A673 (cell line): ENCODE results near the gene C1orf21. TPM values are rescaled to one million over a fixed set of nuclear protein-coding genes. Genes with fewer than 3 reads are reported as not detected.

ENCODE experiments used
- BruUV-seq: library from RNA; stranded (reverse); fragments of 400-500 nt; replicated peaks from 2 replicates; lab custom pipeline; 2021; lab: Mats Ljungman, UMichigan
- CTCF ChIA-PET: fragments of 300-600 bp; sonication (Branson Sonifier 250); formaldehyde crosslinking; loops from one replicate; lab custom pipeline; 2022; ENCODE audit warnings: antibody characterized with exemption; lab: Charles Lee
- POLR2A ChIA-PET: fragments of 300-600 bp; sonication (Branson Sonifier 250); formaldehyde crosslinking; loops from one replicate; lab custom pipeline; 2022; ENCODE audit warnings: antibody characterized with exemption; ENCODE audit not compliant: low non-redundant PET; lab: Charles Lee
- DNase-seq: peaks from one replicate; pipeline ENCODE4 v3.0.0-alpha.2; 2015; ENCODE audit warnings: low spot score
- H3K27ac ChIP-seq: fragments of 200-600 bp; sonication (generic); 2 replicates; pipeline ENCODE4 v1.5.1; 2016; ENCODE audit warnings: mixed run types, low read depth, mild to moderate bottlenecking, mixed read lengths, antibody characterized with exemption, low read length; ENCODE audit not compliant: poor library complexity, severe bottlenecking
- H3K27me3 ChIP-seq: fragments of 200-600 bp; sonication (generic); replicated peaks from 2 replicates; pipeline ENCODE4 v1.6.1; 2017; ENCODE audit warnings: mixed run types, low read depth, mild to moderate bottlenecking, mixed read lengths, antibody characterized with exemption, low read length; ENCODE audit not compliant: insufficient read depth, poor library complexity
- H3K36me3 ChIP-seq: fragments of 200-600 bp; sonication (generic); 2 replicates; pipeline ENCODE4 v1.6.1; 2016; ENCODE audit warnings: mixed run types, mild to moderate bottlenecking, mixed read lengths, antibody characterized with exemption, low read length; ENCODE audit not compliant: insufficient read depth, poor library complexity, severe bottlenecking
- H3K4me1 ChIP-seq: fragments of 200-600 bp; sonication (generic); 2 replicates; pipeline ENCODE4 v1.6.1; 2017; ENCODE audit warnings: mixed run types, mild to moderate bottlenecking, mixed read lengths, antibody characterized with exemption, low read length; ENCODE audit not compliant: insufficient read depth, poor library complexity, severe bottlenecking
- H3K4me3 ChIP-seq: fragments of 200-600 bp; sonication (generic); 2 replicates; pipeline ENCODE4 v1.5.1; 2016; ENCODE audit warnings: low read depth, mixed run types, mild to moderate bottlenecking, mixed read lengths, low read length; ENCODE audit not compliant: poor library complexity, severe bottlenecking
- H3K9me3 ChIP-seq: fragments of 200-600 bp; sonication (generic); 2 replicates; pipeline ENCODE4 v1.6.1; 2016; ENCODE audit warnings: mixed run types, low read depth, mild to moderate bottlenecking, mixed read lengths, antibody characterized with exemption, low read length; ENCODE audit not compliant: poor library complexity, severe bottlenecking
- CTCF ChIP-seq: fragments of 300-800, 200-600 bp; sonication (generic); conservative IDR thresholded peaks from 2 replicates; pipeline ENCODE4 v1.5.1; 2017; ENCODE audit warnings: low read depth, mild to moderate bottlenecking, antibody characterized with exemption, low read length, moderate library complexity, mixed read lengths
- EZH2 ChIP-seq: fragments of 200-600 bp; sonication (generic); IDR thresholded peaks from 2 replicates; pipeline ENCODE4 v1.6.1; 2017; ENCODE audit warnings: borderline replicate concordance, low read depth, mild to moderate bottlenecking, mixed read lengths, antibody characterized with exemption, low read length; ENCODE audit not compliant: poor library complexity, severe bottlenecking
- intact Hi-C: fragments of 100-400 bp; cut with micrococcal nuclease; formaldehyde crosslinking; loops from one replicate; pipeline ENCODE4 v1.10.0; 2022; ENCODE audit not compliant: unreplicated experiment
- total RNA-seq: library from RNA; stranded (reverse); gene quantifications from 2 replicates; pipeline ENCODE4 v1.2.3, GENCODE V29; 2021

Gene C1orf21
- total RNA-seq, 1 experiment from 2014 or later = 31.3 TPM

- intact Hi-C loops = no loop called here
- BruUV-seq = no TSS peak
- TF ChIP-seq CTCF (no peak), EZH2 (no peak)
- Histone ChIP-seq H3K36me3 (peaks cover 3% of the 10 kb centered on the region), H3K4me1 (no peaks in the 10 kb centered on the region), H3K4me3 (no peak overlapping the region), H3K27ac (no peak overlapping the region), H3K9me3 (no peaks in the 10 kb centered on the region), H3K27me3 (no peaks in the 10 kb centered on the region)
- ChIA-PET CTCF (no interaction called here), POLR2A (no interaction called here)
- no peak for DNase-seq
Observed at GRCh38 chr1:184483101-184483683, 96.4 kb downstream of the C1orf21 start.

- no TSS peak for BruUV-seq
- H3K36me3 ChIP-seq = no peaks in the 10 kb centered on the region
- H3K9me3 ChIP-seq = no peaks in the 10 kb centered on the region
- POLR2A ChIA-PET = interaction anchor here (0.6 kb wide), 1 partner anchor 14 kb away, joined by 3 read pairs; no protein-coding TSS in a partner anchor
- no peaks in the 10 kb centered on the region for H3K27me3 ChIP-seq
- TF ChIP-seq CTCF = no peak
- TF ChIP-seq EZH2 = no peak
- no peak for DNase-seq
- H3K4me1 ChIP-seq = no peaks in the 10 kb centered on the region
- CTCF ChIA-PET = no interaction called here
- H3K4me3 ChIP-seq = no peak overlapping the region
- no peak overlapping the region for H3K27ac ChIP-seq
- intact Hi-C loops = no loop called here
Observed at GRCh38 chr1:184485751-184486723, 99.2 kb downstream of the C1orf21 start.

GRCh38 chr1:184486761-184487445, 100.1 kb downstream of the C1orf21 start:
- intact Hi-C loops = no loop called here
- ChIA-PET POLR2A (no interaction called here), CTCF (no interaction called here)
- Histone ChIP-seq H3K4me3 (no peak overlapping the region), H3K27me3 (no peaks in the 10 kb centered on the region), H3K9me3 (no peaks in the 10 kb centered on the region), H3K4me1 (no peaks in the 10 kb centered on the region), H3K36me3 (no peaks in the 10 kb centered on the region), H3K27ac (no peak overlapping the region)
- TF ChIP-seq EZH2 = no peak
- TF ChIP-seq CTCF = no peak
- no TSS peak for BruUV-seq
- no peak for DNase-seq
